ENCODE results near the gene TMEM150B. TPM values are rescaled to one million over a fixed set of nuclear protein-coding genes. Genes with fewer than 3 reads are reported as not detected.

Gene TMEM150B
- total and polyA plus RNA-seq, 7 donors = 2.4 to 18.7 (median 7.2) TPM; not detected in 1

- H3K4me3 ChIP-seq = no peak overlapping the region
- intact Hi-C loops (cut with DNase I) = no loop called here
Measured at GRCh38 chr19:55305491-55305890, 19.6 kb downstream of the TMEM150B start.

GRCh38 chr19:55304980-55305379, 20.2 kb downstream of the TMEM150B start:
- 78 to 87% methylated on average over 14 of the region's 14 CpGs for WGBS, 2 donors
- Histone ChIP-seq H3K36me3 (peaks cover 4 to 58% (median 19%) of the 10 kb centered on the region in 4 donors), H3K27me3 (no peaks in the 10 kb centered on the region), H3K9me3 (no peaks in the 10 kb centered on the region), H3K4me3 (no peak overlapping the region), H3K27ac (no peak overlapping the region), H3K4me1 (peaks cover 0 to 13% (median 10%) of the 10 kb centered on the region in 4 donors)
- intact Hi-C loops (cut with DNase I) = loop anchor here (5.0 kb wide), 1 partner anchor 37 kb away; no protein-coding TSS in a partner anchor
- no peak for DNase-seq
- TF ChIP-seq POLR2A (IDR thresholded peaks at IDR 0.05) (no peak), CTCF (IDR thresholded peaks at IDR 0.05) (no peak), EP300 (IDR thresholded peaks at IDR 0.05) (no peak), POLR2AphosphoS5 (IDR thresholded peaks at IDR 0.05) (no peak)

More at GRCh38 chr19:55305491-55305890, 19.6 kb downstream of the TMEM150B start:
- DNase-seq = no peak
- Histone ChIP-seq H3K27ac (no peak overlapping the region), H3K27me3 (no peaks in the 10 kb centered on the region), H3K9me3 (no peaks in the 10 kb centered on the region), H3K4me1 (peaks cover 0 to 13% (median 10%) of the 10 kb centered on the region in 4 donors), H3K36me3 (peaks cover 4 to 58% (median 19%) of the 10 kb centered on the region in 4 donors)
- TF ChIP-seq POLR2A (IDR thresholded peaks at IDR 0.05) (no peak), POLR2AphosphoS5 (IDR thresholded peaks at IDR 0.05) (no peak), CTCF (IDR thresholded peaks at IDR 0.05) (no peak), EP300 (IDR thresholded peaks at IDR 0.05) (no peak)
- 79 to 86% methylated on average over 9 of the region's 9 CpGs for WGBS, 2 donors

GRCh38 chr19:55304279-55304978, 20.7 kb downstream of the TMEM150B start:
- Histone ChIP-seq H3K9me3 (no peaks in the 10 kb centered on the region), H3K27me3 (no peaks in the 10 kb centered on the region), H3K36me3 (peaks cover 4 to 58% (median 18%) of the 10 kb centered on the region in 4 donors), H3K27ac (no peak overlapping the region), H3K4me1 (peaks cover 0 to 13% (median 10%) of the 10 kb centered on the region in 4 donors), H3K4me3 (no peak overlapping the region)
- TF ChIP-seq POLR2A (IDR thresholded peaks at IDR 0.05) (no peak), EP300 (IDR thresholded peaks at IDR 0.05) (no peak), POLR2AphosphoS5 (IDR thresholded peaks at IDR 0.05) (no peak), CTCF (IDR thresholded peaks at IDR 0.05) (no peak)
- no peak for DNase-seq
- intact Hi-C loops (cut with DNase I) = loop anchor here (5.0 kb wide), 1 partner anchor 38 kb away; no protein-coding TSS in a partner anchor
- 92 to 94% methylated on average over 39 of the region's 39 CpGs for WGBS, 2 donors

- intact Hi-C loops (cut with DNase I) = loop anchor here (5.0 kb wide), 1 partner anchor 39 kb away; no protein-coding TSS in a partner anchor
Measured at GRCh38 chr19:55303477-55303876, 21.7 kb downstream of the TMEM150B start.

More at GRCh38 chr19:55303477-55303876, 21.7 kb downstream of the TMEM150B start:
- H3K4me1 ChIP-seq = peaks cover 0 to 13% (median 10%) of the 10 kb centered on the region in 4 donors
- TF ChIP-seq EP300 (IDR thresholded peaks at IDR 0.05) = no peak
- no peak for TF ChIP-seq POLR2A (IDR thresholded peaks at IDR 0.05)
- no peak for TF ChIP-seq CTCF (IDR thresholded peaks at IDR 0.05)
- TF ChIP-seq POLR2AphosphoS5 (IDR thresholded peaks at IDR 0.05) = no peak
- H3K27ac ChIP-seq = no peak overlapping the region
- WGBS, 2 donors = 92 to 95% methylated on average over 11 of the region's 11 CpGs
- no peak overlapping the region for H3K4me3 ChIP-seq
- DNase-seq = no peak
- no peaks in the 10 kb centered on the region for H3K9me3 ChIP-seq
- peaks cover 4 to 57% (median 18%) of the 10 kb centered on the region in 4 donors for H3K36me3 ChIP-seq
- H3K27me3 ChIP-seq = no peaks in the 10 kb centered on the region
